ENCODE results near the gene RHOJ. TPM values are rescaled to one million over a fixed set of nuclear protein-coding genes. Genes with fewer than 3 reads are reported as not detected.

The RHOJ gene
- total and polyA plus RNA-seq, 10 of the 15 experiments (the other 5 are each of a cell fraction or from before 2014, with no cell fraction given): not detected

DNA sequence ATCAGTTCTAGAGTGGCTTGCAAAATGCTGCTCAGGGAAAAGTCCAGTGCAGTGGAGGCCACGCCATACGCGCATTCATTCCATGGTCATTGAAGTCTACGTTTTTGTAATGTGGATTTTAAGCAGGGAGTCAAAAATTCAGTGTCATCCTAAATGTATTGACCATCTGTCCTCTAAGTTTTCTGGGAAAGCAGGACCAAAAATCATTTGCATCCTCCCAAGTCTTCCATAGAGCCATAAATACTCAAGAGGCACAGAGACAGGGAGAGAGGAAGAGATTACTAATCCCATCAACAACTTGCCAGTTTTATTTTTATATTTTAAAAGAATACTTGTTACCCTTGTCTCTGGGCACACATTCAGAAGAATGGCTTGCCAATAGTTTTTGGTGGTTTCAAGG is 36.9 kb downstream of the RHOJ start (continued):
- TF ChIP-seq BCLAF1 (IDR thresholded peaks at IDR 0.05) (no peak), SMARCA5 (IDR thresholded peaks at IDR 0.05) (no peak), CBX3 (IDR thresholded peaks at IDR 0.05; ENCODE audit: borderline replicate concordance, low read depth) (no peak)
- TF ChIP-seq, protein P1, sequence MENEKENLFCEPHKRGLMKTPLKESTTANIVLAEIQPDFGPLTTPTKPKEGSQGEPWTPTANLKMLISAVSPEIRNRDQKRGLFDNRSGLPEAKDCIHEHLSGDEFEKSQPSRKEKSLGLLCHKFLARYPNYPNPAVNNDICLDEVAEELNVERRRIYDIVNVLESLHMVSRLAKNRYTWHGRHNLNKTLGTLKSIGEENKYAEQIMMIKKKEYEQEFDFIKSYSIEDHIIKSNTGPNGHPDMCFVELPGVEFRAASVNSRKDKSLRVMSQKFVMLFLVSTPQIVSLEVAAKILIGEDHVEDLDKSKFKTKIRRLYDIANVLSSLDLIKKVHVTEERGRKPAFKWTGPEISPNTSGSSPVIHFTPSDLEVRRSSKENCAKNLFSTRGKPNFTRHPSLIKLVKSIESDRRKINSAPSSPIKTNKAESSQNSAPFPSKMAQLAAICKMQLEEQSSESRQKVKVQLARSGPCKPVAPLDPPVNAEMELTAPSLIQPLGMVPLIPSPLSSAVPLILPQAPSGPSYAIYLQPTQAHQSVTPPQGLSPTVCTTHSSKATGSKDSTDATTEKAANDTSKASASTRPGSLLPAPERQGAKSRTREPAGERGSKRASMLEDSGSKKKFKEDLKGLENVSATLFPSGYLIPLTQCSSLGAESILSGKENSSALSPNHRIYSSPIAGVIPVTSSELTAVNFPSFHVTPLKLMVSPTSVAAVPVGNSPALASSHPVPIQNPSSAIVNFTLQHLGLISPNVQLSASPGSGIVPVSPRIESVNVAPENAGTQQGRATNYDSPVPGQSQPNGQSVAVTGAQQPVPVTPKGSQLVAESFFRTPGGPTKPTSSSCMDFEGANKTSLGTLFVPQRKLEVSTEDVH (IDR thresholded peaks at IDR 0.05; ENCODE audit: low read depth, partially characterized antibody): no peak
- TF ChIP-seq, protein P2, sequence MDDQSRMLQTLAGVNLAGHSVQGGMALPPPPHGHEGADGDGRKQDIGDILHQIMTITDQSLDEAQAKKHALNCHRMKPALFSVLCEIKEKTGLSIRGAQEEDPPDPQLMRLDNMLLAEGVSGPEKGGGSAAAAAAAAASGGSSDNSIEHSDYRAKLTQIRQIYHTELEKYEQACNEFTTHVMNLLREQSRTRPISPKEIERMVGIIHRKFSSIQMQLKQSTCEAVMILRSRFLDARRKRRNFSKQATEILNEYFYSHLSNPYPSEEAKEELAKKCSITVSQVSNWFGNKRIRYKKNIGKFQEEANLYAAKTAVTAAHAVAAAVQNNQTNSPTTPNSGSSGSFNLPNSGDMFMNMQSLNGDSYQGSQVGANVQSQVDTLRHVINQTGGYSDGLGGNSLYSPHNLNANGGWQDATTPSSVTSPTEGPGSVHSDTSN (IDR thresholded peaks at IDR 0.05; ENCODE audit: insufficient replicate concordance, low read depth, low read length): no peak

DNA sequence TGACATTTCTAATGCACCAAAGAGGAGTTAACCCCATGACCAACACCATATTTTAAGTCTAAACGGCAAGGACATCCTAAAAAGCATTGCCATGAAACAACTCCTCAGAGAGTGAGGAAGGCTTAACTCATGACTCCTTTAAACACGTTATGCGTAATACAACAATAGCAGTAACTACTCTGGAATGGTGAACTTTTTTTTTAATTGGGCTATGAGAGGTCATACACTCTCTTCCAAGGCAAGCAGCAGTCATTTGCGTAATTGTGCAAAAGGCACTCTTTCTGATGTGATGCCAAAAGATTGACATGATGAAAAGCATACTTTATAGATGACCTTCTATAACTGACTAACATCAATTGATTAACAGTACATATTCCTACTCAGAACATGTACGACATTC is 39.4 kb downstream of the RHOJ start:
- ATAC-seq: no peak
- TF ChIP-seq, protein P3, sequence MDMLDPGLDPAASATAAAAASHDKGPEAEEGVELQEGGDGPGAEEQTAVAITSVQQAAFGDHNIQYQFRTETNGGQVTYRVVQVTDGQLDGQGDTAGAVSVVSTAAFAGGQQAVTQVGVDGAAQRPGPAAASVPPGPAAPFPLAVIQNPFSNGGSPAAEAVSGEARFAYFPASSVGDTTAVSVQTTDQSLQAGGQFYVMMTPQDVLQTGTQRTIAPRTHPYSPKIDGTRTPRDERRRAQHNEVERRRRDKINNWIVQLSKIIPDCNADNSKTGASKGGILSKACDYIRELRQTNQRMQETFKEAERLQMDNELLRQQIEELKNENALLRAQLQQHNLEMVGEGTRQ (IDR thresholded peaks at IDR 0.05; ENCODE audit: borderline replicate concordance, low read depth, low read length): no peak
- TF ChIP-seq NRF1 (conservative IDR thresholded peaks at IDR 0.05; ENCODE audit: low read depth, low read length) (no peak), ATF7 (IDR thresholded peaks at IDR 0.05; ENCODE audit: low read depth) (no peak), DPF2 (IDR thresholded peaks at IDR 0.05) (no peak), CHD2 (IDR thresholded peaks at IDR 0.05; ENCODE audit: borderline replicate concordance, low read depth, low read length) (no peak), ZZZ3 (IDR thresholded peaks at IDR 0.05; ENCODE audit: control insufficient read depth, insufficient read length, low read depth) (no peak)
- TF ChIP-seq, protein P4, sequence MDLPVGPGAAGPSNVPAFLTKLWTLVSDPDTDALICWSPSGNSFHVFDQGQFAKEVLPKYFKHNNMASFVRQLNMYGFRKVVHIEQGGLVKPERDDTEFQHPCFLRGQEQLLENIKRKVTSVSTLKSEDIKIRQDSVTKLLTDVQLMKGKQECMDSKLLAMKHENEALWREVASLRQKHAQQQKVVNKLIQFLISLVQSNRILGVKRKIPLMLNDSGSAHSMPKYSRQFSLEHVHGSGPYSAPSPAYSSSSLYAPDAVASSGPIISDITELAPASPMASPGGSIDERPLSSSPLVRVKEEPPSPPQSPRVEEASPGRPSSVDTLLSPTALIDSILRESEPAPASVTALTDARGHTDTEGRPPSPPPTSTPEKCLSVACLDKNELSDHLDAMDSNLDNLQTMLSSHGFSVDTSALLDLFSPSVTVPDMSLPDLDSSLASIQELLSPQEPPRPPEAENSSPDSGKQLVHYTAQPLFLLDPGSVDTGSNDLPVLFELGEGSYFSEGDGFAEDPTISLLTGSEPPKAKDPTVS (IDR thresholded peaks at IDR 0.05; ENCODE audit: low read depth, low read length): no peak

More for the DNA sequence above, 39.4 kb downstream of the RHOJ start:
- SMC1A ChIA-PET (ENCODE audit: uncharacterized antibody, unreplicated experiment): no interaction called here
- Histone ChIP-seq H3K4me3 (no peak overlapping the region), H3K4me1 (ENCODE audit: control insufficient read depth, insufficient read depth, low read length) (no peaks in the 10 kb centered on the region), H4K20me1 (ENCODE audit: control insufficient read depth, insufficient read depth) (no peaks in the 10 kb centered on the region), H3K27me3 (replicated peaks in 1 of 2; ENCODE audit: control insufficient read depth in 2 of 2, insufficient read depth in 2 of 2, low read length in 1 of 2) (no peaks in the 10 kb centered on the region), H3K4me2 (ENCODE audit: control insufficient read depth, insufficient read depth) (no peak overlapping the region), H3K9ac (ENCODE audit: control insufficient read depth, insufficient read depth, low read length) (no peak overlapping the region), H3K9me3 (replicated peaks; ENCODE audit: control insufficient read depth, insufficient read depth, low read length) (no peaks in the 10 kb centered on the region), H3K36me3 (ENCODE audit: control insufficient read depth in 2 of 2, insufficient read depth in 2 of 2, low read length in 1 of 2) (no peaks in the 10 kb centered on the region), H3K27ac (ENCODE audit: control insufficient read depth, insufficient read depth) (no peak overlapping the region), H3K79me2 (ENCODE audit: control insufficient read depth, insufficient read depth, low read length) (no peaks in the 10 kb centered on the region), H2AFZ (ENCODE audit: control insufficient read depth, low read depth, low read length) (no peak overlapping the region)
- no TSS peak for BruUV-seq (replicated peaks)
- DNase-seq (ENCODE audit: low read depth, low spot score) (no peak), FAIRE-seq (no peak)
- WGBS (ENCODE audit: insufficient coverage, insufficient replicate concordance, low lambda C conversion rate, missing lambda C conversion rate): 70% methylated on average over 5 of the region's 5 CpGs
- in situ Hi-C loops (cut with MboI): no loop called here
- CTCF ChIA-PET: no interaction called here
- POLR2A ChIA-PET: no interaction called here
- intact Hi-C loops (cut with micrococcal nuclease; ENCODE audit: unreplicated experiment): no loop called here
- RAD21 ChIA-PET (ENCODE audit: unreplicated experiment): no interaction called here
